Measurements from ENCODE around the gene HSD17B12. TPM values are rescaled to one million over a fixed set of nuclear protein-coding genes. Genes with fewer than 3 reads are reported as not detected.

The HSD17B12 gene
- total and polyA plus RNA-seq, 2 experiments from 2014 or later: 128 to 168 TPM

- no peak for TF ChIP-seq ZNF462 (CRISPR knock-in tag; IDR thresholded peaks at IDR 0.05)
Observed at GRCh38 chr11:43689167-43689566, 8.6 kb downstream of the HSD17B12 start (continued).

- Histone ChIP-seq H3F3A (replicated peaks; ENCODE audit: low read depth) (no peaks in the 10 kb centered on the region), H3K27me3 (ENCODE audit: insufficient read depth) (no peaks in the 10 kb centered on the region), H2AFZ (no peak overlapping the region), H3K79me2 (replicated peaks; ENCODE audit: insufficient read depth) (peaks cover 99% of the 10 kb centered on the region), H4K20me1 (replicated peaks; ENCODE audit: insufficient read depth) (peaks cover 59% of the 10 kb centered on the region), H3K36me3 (ENCODE audit: insufficient read depth) (no peaks in the 10 kb centered on the region; the same call in 1 of the 2 replicates), H3K4me1 (ENCODE audit: insufficient read depth) (peaks cover 23% of the 10 kb centered on the region), H3K9me2 (ENCODE audit: insufficient read depth) (no peaks in the 10 kb centered on the region), H3K27ac (ENCODE audit: low read depth) (no peak overlapping the region), H3K4me3 (no peak overlapping the region), H3K4me2 (no peak overlapping the region)
- Mint-ChIP-seq H3K36me3 (ENCODE audit: low read depth) (peaks cover 16% of the 10 kb centered on the region), H3K4me1 (peaks cover 14% of the 10 kb centered on the region), H3K27me3 (ENCODE audit: insufficient read depth, low read depth, poor library complexity) (peaks cover 2% of the 10 kb centered on the region), H3K9me3 (no peaks in the 10 kb centered on the region), H3K4me3 (no peak overlapping the region), H3K27ac (no peak overlapping the region)
- DNase-seq (ENCODE audit: low spot score): no peak
- no peak for ATAC-seq
- TF ChIP-seq POLR2AphosphoS5 (IDR thresholded peaks at IDR 0.05; ENCODE audit: low read depth): no peak
- no peak for TF ChIP-seq ETS1 (IDR thresholded peaks at IDR 0.05)
- no peak for TF ChIP-seq CTCF (conservative IDR thresholded peaks at IDR 0.05; ENCODE audit: low read depth in 2 of 2)
- TF ChIP-seq EZH2phosphoT487 (IDR thresholded peaks at IDR 0.05; ENCODE audit: unreplicated experiment): no peak
- no peak for TF ChIP-seq ZNF114 (CRISPR knock-in tag; IDR thresholded peaks at IDR 0.05)
- no peak for TF ChIP-seq NANOG (IDR thresholded peaks at IDR 0.05; ENCODE audit: borderline replicate concordance)
- no peak for TF ChIP-seq JUNB (IDR thresholded peaks at IDR 0.05; ENCODE audit: unreplicated experiment)
- TF ChIP-seq STAT1 (IDR thresholded peaks at IDR 0.05; ENCODE audit: unreplicated experiment): no peak
- no peak for TF ChIP-seq CREB1 (CRISPR knock-in tag; IDR thresholded peaks at IDR 0.05; ENCODE audit: low read depth)
- no peak for TF ChIP-seq REST (IDR thresholded peaks at IDR 0.05; ENCODE audit: unreplicated experiment)
Observed at GRCh38 chr11:43690929-43691725, 10.6 kb downstream of the HSD17B12 start.

Measured in GM23338 (cell line).